Measurements from ENCODE around the gene HDAC3.

HDAC3 gene

DNA sequence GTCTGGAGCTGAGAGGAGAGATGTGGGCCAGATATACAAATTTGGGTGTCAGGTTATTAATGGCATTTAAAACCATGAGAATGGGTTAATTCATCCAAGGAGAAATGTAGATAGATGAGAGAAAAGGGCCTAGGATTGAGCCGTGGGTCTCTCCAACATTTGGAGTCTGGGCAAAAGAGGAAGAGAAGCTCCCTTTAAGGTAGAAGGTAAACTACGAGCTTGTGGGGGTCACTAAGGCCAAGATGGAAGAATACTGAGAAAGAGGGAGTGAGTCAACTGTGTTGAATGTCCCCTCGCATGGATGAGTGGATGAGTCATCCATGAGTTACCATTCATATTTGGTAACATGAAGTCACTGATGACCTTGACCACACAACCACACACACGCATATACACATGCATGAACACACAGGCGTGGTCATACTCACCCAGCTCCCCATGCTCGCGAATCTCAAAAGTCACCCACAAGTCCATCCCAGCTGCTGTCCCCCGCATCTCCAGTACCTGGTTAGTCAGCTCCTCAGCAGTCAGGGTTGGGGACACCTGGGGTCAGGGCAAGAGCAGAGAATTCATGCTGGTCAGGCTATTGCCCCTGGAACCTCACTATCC is 21.4 kb upstream of the HDAC3 start:
- no peak for DNase-seq (ENCODE audit: low read depth in 2 of 2)

DNA sequence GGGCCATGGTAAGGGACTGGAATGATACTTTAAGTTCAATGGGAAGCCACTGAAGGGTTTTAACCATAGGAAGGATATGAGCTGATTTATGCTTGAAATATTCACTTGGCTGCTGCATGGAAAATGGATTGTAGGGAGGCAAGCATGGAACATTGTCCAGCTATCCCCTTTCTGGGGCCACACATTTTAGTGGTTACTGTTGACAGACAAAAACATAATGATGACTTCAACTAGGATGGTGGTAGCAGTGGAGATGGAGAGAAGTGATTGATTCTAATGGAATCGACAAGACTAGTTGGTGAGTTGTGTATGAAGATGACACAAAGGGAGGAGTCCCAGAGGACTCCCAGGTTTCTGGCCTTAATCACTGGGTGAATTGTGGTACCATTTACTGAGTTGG is 20.8 kb upstream of the HDAC3 start:
- DNase-seq (ENCODE audit: low read depth in 2 of 2) = no peak

DNA sequence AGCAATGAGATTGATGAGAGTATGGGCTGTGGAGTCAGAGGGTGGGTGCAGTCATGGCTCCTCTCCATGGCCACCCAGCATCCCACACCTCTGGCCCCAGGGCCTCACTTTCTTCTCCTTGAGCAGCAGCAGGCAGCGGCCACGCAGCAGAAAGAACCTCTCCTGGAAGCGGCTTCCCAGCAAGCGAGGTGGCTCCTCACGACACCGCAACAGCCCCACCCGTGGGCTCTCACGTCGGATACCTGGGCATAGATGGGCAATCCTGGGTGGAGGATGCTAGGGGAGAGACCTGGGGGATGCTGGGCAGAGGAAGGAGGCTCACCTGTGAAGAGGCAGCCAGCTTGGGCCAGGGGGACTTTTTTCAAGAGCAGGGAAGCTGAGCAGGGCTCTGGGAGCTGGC is 19.7 kb upstream of the HDAC3 start:
- DNase-seq (ENCODE audit: low read depth in 2 of 2) = no peak

DNA sequence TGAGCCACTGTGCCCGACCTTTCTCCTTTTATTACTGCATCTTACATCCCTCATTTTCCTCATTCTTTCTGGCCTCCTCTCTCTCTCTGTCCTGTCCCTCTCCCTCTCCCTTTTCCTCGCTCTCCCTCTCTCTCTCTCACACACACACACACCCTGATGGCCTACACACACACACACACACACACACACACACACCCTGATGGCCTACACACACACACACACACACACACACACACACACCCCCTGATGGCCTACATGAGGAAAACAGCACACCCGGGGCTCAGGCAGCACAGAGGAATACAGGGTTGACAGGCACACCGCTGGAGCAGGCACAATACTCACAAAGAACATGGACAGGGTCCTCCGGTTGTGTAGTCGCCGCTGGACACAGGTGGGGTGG is 18.4 kb upstream of the HDAC3 start:
- no peak for DNase-seq (ENCODE audit: low read depth in 2 of 2)

DNA sequence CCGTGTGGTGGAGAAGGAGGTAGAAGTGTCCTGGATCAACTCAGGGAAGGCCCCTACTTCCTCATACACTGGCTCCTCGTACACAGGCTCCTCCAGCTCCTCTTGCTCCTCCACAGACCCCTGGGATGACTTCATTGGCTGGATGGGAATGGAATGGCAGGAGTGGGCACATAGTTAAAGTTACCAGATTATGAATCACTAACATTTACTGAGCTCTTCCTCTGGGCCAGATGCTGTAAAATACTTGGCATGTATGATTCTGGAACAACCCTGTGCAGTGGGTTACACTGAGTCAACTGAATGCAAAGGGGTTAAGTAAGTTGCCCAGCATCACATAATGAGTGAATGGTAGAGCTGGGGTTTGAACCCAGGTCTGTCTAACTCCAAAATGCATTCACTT is 17.6 kb upstream of the HDAC3 start:
- DNase-seq (ENCODE audit: low read depth in 2 of 2) = no peak

DNA sequence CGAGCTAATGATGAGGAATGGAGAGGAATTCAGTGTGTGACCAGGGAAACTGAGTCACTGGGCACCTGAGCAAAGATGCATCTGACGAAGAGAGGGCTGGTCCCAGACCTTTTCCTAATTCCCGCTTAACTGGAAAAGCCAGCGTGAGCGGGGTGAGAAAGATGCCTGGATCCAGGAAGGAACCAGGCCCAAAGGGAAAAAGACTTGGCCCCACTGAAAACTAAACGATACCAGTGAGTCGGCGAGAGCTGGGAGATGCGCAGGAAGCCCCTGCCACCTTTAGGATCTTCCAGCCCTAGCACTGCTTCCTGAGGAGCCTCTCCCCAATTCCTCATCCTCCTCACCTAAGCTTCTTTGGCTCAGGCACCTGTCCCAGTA is 15.1 kb upstream of the HDAC3 start:
- no peak for DNase-seq (ENCODE audit: low read depth in 2 of 2)

DNA sequence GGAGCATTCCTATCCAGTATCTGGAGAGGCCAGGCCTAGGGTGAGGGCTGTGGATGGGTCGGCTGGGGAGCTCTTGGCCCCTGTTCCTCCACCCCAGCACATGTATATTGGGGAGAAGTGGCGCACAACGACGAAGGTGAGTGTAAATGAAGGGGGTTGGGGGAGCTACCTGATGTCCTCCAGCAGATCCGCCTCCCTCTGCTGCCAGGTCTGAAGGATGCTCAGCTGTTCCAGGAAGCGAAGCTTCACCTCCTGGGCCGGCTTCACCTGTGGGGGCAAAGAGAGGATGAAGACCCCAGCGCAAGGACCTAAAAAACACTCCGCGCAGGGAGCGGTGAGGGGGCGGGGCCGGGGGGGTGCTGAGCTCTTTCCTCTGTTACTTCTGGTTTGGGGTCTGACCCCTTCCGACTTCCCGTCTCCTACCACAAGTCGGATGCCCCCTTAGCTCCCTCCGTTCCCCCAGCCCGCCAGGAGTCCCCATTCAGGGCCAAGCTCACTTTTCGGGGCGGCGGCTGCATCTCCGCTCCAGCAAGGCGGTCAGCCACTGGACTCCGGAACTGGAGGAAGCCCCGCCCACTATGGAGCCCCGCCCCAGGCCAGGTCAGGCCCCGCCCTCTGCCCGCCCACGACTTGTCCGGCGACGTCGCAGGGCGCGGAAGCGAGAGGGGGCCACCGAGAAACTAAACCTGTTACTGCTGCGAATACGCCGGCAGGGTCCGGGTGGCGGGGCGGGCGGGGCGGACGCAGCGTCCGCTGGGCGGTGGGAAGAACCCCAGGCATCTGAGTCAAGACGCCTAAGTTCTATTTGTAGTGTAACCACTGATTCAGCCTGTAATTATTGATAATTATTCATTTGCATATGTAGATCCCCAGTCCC is 14.4 kb upstream of the HDAC3 start, which contains the start of gene FCHSD1:
Gene FCHSD1 (minus strand): TSS at position 568 of the 877 bp plus-strand sequence. CDS start 50 bp downstream, at position 518.
- peak; percentile 68 to 73 for DNase-seq (ENCODE audit: low read depth in 2 of 2)

DNA sequence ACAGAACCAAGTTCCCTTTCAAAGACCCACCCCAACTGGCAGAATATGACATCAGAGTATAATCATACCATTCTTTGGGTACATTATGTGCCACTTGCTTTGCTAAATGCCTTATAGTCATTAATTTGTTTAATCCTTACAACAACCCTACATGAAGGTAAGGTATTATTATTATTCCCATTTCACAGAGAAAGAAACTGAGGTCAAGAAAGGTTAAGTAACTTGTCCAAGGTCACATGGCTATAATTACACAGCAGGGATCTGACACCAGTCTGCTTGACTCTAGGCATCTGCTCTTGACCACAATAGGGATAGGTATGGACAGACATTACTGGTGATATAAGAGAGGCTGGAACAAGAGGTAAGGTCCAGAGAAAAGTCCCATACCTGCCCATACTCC is 13.3 kb upstream of the HDAC3 start:
- DNase-seq (ENCODE audit: low read depth in 2 of 2) = no peak

DNA sequence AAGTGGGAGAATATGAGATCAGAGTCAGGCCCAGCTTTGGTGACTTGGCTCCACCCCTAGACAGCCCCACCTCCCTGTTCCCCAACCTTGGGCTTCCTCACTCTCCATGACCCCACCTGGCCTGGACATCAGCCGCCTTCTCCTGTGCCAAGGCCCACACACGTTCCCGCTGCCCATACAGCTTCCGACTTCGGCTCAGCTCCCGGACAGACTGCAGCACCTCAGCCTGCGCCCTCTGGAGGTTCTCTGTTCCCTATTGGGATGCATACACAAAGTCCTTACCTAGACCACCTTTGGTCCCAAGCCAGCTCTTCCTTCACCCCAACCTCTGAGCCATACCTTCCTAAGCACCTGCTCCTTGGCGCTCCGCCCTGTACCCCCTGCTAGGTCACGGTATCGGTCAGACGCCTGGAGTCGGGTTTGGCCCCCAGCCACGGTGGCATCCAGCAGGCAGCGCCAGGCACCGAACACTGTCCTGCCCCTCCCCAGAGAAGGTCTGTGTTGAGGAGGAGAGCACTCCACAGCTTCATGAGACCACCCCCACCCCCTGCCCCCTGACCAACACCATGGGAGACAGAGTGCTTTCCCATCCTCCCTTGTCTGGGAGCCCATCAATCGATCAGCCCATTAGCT is 12.5 kb upstream of the HDAC3 start:
- no peak for DNase-seq (ENCODE audit: low read depth in 2 of 2)

DNA sequence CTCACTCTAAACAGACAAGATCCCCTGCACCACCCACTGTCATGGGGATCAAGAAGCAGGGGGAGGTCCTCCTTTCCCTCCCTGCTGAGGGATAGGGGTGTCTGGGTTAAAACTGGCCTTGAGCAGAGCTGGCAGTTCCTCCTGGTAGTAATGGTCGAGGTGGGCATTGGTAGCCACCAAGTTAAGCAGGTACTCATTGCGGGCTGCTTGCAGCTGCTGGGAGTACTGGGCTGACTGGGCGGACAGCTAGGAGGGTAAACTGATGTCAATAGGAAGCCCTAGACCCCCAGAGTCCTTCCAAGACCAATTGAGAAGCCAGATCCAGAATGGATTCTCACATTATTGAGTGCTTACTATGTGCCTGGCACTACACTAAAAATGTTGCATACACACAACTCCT is 11.2 kb upstream of the HDAC3 start:
- no peak for DNase-seq (ENCODE audit: low read depth in 2 of 2)

DNA sequence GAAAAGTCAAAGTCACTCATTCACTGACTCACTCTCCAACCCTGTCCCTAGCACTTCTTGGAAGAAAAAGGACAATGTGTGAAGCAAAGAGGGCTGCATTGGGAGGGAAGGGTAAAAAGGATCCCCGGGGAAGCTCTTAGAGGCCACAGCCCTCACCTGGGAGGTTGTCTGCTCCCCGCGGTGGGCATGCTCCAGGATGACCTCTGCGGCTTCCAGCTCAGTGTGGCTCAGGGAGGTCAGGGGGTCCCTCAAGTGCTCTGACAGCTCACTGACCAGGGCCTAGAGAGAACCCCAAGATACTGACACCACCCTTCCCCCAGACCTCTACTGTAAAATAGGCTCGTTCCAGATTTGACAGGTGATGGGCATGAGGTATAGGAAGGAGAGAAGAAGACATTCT is 10.6 kb upstream of the HDAC3 start:
- DNase-seq (ENCODE audit: low read depth in 2 of 2) = no peak

DNA sequence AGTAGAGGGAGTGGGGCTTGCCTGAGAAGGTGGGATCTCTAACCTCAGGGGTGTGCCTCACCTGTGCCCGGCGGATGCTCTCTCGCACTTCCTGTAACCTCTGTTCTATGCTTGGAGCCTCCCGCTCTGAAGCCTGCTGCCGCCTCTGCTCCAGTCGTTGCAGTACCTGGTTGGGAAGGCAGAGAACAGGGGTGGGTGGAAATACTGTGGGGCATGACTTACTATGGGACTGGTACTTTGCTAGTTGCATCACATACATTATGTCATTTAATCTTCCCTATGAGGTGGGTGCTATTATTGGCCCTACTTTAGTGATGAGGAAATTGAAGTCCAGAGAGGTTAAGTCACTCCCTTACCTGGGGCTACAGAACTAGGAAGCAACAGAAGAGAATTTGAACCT is 9.4 kb upstream of the HDAC3 start:
- no peak for DNase-seq (ENCODE audit: low read depth in 2 of 2)

DNA sequence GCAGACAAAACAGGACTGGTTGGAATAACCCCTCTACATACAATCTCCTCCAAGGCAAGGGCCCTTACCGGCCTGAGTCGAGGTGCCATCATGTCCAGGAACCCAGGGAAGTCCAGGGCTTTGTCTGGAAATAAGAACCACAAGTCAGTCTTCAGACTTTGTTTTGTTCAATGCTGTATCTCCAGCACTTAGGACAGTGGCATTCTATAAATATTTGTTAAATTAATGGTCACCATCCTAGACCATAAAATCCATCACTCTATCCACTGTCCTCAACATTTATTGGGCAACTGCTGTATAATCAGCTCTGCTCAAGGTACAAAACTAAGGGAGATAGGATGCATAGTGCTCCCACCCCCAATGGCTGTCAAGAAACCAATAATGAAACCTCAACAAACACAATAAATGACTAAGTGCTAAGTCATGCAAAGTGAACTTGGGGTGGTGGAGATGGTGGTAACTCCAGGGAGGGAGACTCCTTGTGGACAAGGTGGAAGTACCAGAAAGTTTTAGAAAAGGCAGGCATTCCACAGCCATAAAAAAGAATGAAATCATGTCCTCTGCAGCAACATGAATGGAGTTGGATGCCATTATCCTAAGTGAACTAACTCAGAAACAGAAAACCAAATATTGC is 5.1 kb upstream of the HDAC3 start:
- DNase-seq (ENCODE audit: low read depth in 2 of 2) = no peak

DNA sequence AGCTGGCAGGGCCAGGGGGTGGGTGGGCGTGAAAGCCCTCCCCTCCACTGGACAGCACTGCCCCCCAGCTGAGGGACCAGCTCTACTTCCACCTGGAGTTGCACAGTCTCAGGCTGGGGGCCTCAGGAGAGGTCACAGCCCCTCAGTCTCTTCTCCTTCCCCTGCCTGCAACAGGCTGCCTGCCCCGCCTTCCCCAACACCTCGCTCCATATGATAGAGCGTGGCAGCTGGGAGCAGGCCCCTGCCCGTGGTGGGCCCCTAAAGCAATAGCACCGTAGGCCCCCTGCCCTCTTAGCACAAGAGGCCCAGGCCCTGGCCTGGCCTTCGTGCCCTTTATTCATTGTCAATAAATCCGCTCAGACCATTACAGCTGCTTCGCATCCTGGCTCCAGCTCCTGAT is 4.0 kb upstream of the HDAC3 start:
- no peak for DNase-seq (ENCODE audit: low read depth in 2 of 2)

DNA sequence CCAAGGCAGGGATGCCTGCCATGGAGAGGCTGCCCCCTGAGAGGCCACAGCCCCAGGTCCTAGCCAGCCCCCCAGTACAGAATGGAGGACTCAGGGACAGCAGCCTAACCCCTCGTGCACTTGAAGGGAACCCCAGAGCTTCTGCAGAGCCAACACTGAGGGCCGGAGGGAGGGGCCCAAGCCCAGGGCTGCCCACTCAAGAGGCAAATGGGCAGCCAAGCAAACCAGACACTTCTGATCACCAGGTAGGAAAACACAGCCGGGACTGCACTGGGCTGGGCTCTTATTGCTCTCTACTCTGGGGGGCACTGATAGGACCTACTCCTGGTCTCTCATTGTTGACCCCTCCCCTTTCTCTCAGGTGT is 3.4 kb upstream of the HDAC3 start:
- no peak for DNase-seq (ENCODE audit: low read depth in 2 of 2)

DNA sequence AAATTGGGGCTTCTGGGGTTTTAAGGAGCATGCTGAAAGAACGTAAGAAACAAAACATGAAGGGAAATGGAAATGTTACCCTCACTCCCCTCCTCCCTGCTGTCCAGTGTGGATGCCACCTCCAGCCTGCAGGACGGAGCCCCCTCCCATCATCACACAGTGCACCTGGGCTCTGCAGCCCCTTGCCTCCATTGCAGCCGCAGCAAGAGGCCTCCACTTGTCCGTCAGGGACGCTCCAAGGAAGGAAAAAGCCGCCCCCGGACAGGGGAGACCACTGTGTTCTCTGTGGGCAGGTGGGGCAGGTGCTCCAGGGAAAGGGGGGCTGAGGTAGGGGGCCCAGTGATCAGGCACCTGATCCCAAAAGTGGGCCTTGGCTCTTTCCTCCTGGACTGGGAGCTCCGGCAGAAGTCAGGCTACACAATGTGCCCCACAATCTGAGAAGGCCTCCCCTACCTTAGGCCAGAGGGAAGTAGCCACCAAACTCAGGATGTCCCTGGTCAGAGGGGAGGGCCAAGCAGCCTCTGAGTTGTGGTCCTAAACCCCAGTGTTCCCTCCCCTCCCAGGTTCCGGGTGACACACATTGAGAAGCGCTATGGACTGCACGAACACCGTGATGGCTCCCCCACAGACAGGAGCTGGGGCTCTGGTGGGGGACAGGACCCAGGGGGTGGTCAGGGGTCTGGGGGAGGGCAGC is 2.9 kb upstream of the HDAC3 start:
- DNase-seq (ENCODE audit: low read depth in 2 of 2) = no peak

DNA sequence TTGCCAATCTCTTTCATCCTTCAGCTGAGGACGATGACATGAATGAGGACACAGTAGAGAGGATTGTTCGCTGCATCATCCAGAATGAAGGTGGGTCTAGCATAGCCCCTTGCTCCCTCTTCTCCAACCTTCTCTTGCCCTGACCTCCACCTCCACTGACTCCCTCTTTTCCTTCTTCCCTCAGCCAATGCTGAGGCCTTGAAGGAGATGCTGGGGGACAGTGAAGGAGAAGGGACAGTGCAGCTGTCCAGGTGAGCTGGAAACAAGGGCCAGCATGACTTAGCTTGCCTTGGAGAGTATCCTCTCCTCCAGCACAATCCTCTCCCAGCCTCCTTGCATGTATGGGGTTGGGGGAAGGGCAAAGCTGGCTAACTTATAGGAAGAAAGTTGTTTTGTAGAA is 2.1 kb upstream of the HDAC3 start:
- DNase-seq (ENCODE audit: low read depth in 2 of 2) = no peak

DNA sequence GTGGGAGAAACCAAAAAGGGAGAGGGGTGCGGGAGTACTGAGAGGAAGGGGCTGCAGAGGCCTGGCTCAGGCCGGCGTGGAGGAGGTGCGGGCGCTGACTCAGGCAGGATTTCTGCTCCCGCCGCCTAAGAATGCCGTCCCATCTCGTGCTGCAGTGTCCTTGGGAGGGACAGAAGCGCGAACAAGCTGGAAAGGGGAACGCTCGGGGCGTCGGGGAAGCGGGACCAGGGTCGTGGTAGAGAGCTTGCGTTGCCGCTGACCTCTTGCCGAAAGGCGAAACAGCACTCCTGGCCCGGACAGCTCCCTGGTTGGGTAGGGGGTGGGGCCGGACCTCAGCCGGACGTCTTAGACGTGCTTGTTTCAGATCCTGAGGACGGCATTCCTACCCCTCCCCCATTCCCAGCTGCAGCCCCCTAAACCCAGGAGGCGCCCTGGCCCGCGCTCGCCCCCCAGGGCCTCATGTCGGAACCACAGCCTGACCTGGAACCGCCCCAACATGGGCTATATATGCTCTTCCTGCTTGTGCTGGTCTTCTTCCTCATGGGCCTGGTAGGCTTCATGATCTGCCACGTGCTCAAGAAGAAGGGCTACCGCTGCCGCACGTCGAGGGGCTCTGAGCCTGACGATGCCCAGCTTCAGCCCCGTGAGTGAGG is 1.2 kb upstream of the HDAC3 start:
- peak in 1 of 2 donors; percentile 44 for DNase-seq (ENCODE audit: low read depth in 2 of 2)

DNA sequence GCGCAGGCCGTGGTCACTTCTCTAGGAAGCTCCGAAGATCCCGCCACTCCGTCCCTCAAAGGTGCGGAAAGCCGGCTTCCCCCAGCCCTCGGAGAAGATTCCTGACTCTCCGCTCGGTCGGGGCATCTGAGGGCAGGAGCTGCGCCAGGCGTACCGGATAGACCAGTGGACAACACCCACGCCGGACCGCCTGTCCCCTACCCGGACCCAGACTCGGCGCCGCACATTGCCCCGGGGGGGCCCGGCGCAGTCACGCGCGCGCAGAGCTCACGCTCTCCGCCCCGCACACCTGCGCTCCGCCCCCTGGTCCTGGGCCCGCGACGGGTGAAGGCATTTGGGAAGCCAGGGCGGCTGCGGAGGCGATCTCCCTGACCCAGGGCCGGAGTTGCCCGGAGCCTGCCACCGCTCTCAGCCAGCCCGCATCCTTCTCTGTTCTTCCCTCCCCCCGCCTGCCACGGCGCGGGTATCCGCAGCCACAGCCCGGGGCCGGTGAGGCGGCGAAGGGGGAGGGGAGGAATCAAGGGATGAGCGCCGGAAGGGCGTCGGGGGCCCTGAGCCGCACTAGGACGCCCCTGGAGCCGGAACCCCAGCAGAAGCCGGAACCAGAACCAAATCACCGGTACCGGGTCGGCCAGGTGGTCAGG is 596 bp upstream of the HDAC3 start:
- DNase-seq (ENCODE audit: low read depth in 2 of 2) = peak in 1 of 2 donors; percentile 55

DNA sequence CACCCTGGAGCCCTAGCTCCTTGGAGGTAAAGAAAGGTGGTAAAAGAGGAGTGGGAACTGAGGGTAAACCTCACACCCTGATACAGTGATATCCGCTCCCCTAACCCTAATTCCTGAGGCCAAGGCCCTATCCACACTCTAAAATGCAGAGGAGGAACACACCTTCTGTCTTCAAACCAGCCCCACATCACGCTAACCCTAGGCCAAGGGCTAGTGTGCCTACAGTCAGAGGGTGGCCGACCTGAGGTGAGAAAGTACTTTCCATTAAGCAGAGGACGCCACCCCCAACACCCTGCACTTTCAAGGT is 590 bp downstream of the HDAC3 start:
- no peak for DNase-seq (ENCODE audit: low read depth in 2 of 2)

DNA sequence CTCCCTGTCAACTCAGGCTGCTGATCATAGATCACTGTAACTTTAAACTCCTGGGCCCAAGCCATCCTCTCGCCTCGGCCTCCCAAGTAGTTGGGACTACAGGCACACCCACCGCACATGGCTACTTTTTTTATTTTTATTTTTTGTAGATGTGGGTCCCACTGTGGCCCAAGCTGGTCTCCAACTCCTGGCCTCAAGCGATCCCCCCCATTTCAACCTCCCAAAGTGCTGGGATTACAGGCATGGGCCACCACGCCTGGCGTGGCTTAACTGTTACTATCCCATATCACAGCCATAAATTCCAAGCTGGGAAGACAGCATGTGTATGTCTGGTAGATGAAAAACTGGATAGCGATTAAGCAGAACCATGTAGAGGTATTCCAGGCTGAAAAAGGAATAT is 1.0 kb downstream of the HDAC3 start:
- no peak for DNase-seq (ENCODE audit: low read depth in 2 of 2)
